ENCODE results near the gene UPK3A. TPM values are rescaled to one million over a fixed set of nuclear protein-coding genes. Genes with fewer than 3 reads are reported as not detected.

Gene UPK3A
- total RNA-seq (2014; rRNA removed; shearing (Covaris generic)): not detected in 2 replicates
- not detected in 2 replicates for polyA plus RNA-seq (2015; cell fraction: cytosol; rRNA removed)
- not detected in 2 replicates for polyA plus RNA-seq (2015; cell fraction: nucleus; rRNA removed)

GRCh38 chr22:45284705-45285262 is at the start of gene UPK3A:
Gene UPK3A (plus strand): TSS chr22:45284949. CDS start chr22:45285014, 65 bp downstream.
- DNase-seq (ENCODE audit: low read depth): no peak

DNA sequence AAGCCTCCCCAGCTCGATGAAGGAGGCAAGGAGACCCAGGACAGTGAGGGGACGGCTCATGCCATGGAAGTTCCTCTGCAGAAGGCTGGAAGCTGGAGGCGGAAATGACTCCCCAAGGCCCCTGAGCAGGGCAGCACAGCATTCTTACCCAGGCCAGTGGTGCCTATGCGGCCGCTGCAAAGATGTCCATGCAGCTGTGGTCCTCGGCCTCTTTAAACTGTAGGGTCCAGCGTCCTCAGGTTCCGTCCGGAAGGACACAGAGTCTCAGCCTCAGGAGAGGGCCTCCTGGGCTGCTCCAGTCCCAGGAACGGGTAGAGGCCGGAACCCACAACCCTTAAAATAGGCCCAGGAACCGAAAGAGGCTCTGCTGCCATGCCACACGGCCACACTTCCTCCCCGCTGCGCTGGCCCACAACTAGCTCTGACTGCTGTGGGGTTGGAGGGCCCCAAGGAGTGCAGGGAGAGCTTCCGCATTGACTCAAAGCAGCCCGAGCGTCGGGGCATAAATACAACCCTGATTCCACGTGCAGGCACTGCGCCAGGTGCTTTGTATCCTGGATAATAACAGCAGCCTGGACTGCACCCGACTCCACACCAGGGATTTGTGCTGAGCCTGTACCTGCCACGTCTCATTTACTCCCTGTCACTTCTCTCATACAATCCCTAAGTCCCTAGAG is 49.5 kb upstream of the UPK3A start:
- no peak for DNase-seq (ENCODE audit: low read depth)

DNA sequence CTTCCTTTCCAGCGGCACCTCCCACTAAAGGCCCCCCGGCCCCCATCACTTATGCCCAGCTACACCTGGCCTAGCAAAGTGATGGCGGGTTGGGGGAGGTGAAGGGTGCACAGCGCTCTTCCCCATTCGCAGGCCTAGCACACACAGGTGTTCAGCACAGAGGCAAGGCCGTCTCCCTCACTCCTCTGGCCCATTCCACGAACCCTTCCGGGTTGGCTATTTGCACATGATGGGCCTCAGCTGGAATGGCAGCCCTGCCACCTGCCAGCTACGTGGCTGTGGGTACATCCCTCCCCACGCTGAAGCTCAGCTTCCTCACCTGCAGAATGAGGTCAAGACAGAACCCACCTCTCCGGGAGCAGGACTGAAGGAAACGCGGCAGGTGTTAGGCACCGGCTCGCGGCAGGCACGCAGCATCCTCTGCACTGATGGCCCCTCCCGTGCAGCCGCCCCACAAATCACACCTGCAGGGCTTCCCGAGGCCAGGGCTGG is 48.9 kb upstream of the UPK3A start:
- DNase-seq (ENCODE audit: low read depth): no peak

GRCh38 chr22:45237065-45237990 is 47.4 kb upstream of the UPK3A start:
- no peak for DNase-seq (ENCODE audit: low read depth)

DNA sequence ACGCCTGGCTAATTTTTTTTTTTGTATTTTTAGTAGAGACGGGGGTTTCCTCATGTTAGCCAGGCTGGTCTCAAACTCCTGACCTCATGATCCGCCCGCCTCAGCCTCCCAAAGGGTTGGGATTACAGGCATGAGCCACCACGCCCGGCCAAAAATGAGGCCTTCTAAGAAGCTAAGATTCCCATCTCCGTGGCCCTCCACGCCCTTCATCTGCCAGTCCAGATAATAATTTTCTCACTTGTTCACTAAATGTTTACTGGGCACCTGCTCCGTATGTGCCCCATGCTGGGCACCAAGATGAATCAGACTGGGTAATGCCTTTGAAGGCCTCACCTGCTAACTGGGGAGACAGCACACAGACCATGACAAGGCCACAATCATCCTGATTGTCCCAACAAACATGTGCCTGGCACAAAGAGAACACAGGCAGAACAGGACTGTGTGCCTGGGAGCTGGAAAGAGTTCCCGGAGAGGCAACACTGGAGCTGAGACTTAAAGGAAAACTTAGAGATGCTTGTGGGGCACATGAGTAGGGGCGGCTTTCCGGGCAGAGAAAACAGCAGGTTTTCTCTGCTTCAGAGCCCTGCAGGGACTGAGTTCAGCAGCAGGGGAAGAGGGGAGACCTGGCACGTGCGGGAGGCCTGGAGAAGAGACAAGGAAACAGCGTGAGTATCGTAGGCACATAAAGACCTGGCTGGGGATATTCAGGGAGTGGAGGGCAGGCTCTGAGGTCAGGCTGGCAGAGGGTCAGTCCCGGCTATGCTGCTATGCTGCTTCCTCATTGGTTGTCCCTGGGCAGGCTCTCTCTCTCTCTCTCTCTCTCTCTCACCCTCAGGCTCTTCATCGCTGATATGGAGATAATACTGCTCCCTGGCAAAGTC is 46.4 kb upstream of the UPK3A start:
- DNase-seq (ENCODE audit: low read depth): no peak

DNA sequence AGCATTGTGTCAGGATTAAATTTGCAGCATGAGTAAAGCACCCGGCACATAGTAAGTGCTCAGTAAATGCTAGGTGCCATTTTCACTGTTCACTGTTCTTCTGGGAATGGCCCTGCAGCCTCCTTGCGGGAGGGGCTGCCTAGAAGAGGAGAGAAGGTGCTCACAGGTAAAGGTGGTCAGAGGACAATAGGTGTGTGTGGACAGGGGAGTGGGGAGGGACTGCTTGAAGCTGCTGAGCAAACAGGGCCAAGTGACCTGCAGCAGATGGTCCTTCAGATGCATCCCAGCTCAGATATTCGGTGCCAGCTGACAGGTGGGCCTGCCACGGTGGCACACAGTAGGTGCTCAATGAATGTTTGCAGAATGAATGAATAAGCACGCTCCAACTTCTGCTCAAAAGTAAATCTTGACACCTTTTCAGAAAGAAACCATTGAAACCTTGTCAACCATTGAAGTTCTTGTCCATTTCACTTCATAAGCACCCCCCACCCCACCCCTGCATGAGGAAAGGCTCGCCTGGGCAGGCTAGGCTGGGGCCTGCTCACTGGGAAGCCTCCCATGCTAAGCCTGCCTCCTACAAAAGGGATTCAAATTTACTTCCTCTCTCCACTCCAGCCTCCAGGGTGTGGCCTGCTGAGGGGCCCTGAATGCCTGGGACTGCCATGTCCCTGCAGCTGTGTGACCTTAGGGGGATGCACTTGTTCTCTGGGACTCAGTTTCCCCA is 45.6 kb upstream of the UPK3A start:
- no peak for DNase-seq (ENCODE audit: low read depth)

GRCh38 chr22:45239681-45240051 is 45.1 kb upstream of the UPK3A start:
- DNase-seq (ENCODE audit: low read depth): no peak

GRCh38 chr22:45240104-45240809 is 44.5 kb upstream of the UPK3A start:
- DNase-seq (ENCODE audit: low read depth): no peak

DNA sequence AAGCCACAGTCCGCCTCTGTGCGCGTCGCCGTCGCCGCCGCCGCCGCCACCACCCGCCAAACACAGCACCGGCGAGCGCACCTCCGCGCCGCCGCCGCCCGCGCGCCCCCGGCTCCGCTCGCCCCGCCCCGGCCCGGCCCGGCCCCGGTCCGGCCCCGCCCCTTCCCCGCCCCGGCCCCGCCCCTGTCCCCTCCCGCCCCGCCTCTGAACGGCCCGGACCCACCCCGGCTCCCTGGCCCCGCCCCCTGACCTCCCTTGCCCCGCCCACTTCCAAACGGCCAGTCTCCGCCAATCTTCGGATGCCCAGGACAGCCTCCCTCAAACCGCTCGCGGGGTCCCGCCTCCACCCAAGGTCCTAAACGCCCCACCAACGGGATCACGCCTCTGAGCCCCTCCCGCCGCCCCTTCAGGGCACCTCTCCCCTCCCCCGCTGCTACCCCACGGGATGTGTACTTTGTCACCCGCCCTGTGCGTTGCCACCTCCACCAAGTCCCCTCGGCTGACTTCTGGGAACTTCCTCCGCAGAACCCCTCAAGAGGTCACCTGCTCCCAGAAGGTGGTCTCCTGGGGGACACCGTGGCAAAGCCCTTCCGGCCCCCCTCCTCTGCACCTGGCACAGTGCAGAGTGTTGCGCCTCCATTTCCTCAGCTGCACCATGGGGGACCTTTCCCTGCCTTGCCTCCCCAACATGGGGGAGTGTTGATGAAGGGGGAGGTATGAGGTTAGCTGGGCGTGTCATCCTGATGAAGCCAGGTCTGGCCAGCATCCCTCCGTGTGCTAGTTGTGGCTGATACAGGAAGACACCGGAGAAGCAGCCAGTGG is 43.7 kb upstream of the UPK3A start, which contains the start of gene KIAA0930:
KIAA0930 (minus strand) TSS at position 85 of the 822 bp plus-strand sequence. CDS start 191 bp downstream, outside the sequence.
- no peak for DNase-seq (ENCODE audit: low read depth)

DNA sequence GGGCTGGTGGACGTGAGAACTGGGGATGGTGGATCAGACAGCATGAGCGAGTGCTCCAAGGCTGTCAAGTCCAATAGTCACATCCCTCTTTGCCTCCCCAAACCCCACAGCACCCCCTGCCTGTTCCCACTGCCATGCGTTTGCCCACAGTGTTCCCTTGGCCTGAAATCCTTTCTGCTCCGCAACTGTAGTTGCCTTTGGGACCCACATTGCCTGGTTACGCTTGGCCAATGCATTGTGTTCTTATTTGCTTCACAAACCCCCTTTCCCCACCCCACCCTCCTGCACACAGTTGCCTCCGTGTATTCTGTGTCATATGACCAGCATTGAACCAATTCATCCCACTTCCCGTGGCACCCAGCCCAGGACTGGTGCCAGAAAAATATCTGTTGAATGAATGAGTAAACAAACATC is 42.0 kb upstream of the UPK3A start:
- DNase-seq (ENCODE audit: low read depth): no peak

- no peak for DNase-seq (ENCODE audit: low read depth)
Measured at GRCh38 chr22:45244916-45245315, 39.8 kb upstream of the UPK3A start.

GRCh38 chr22:45246060-45246985 is 38.4 kb upstream of the UPK3A start:
- peak; percentile 95 for DNase-seq (ENCODE audit: low read depth)

GRCh38 chr22:45248832-45249561 is 35.8 kb upstream of the UPK3A start:
- DNase-seq (ENCODE audit: low read depth): no peak

- peak; percentile 45 for DNase-seq (ENCODE audit: low read depth)
Measured at GRCh38 chr22:45251825-45252224, 32.9 kb upstream of the UPK3A start.

- no peak for DNase-seq (ENCODE audit: low read depth)
Measured at GRCh38 chr22:45253039-45253641, 31.6 kb upstream of the UPK3A start.

GRCh38 chr22:45254388-45254787 is 30.4 kb upstream of the UPK3A start:
- no peak for DNase-seq (ENCODE audit: low read depth)
